Thyroid gland (tissue), 4 donors: ENCODE data around the gene BIRC7.

ENCODE experiments used
- CTCF ChIP-seq, 6 experiments: fragments of 200-600 bp in 3 of 6; fragments of 450-650 bp in 3 of 6; sonication (generic) in 3 of 6; IDR thresholded peaks; one replicate each; pipeline ENCODE4 v1.5.1; 2016 to 2019; ENCODE audit warnings: antibody characterized with exemption in 6 of 6, mild to moderate bottlenecking in 2 of 6, inconsistent platforms in 1 of 6, moderate library complexity in 1 of 6
- POLR2A ChIP-seq, 2 donors: fragments of 450-650 bp; IDR thresholded peaks; one replicate each; pipeline ENCODE4 v1.6.1; 2017; ENCODE audit warnings: antibody characterized with exemption in 2 of 2, mild to moderate bottlenecking in 2 of 2, moderate library complexity in 1 of 2

GRCh38 chr20:63219866-63220521, 15.7 kb upstream of the BIRC7 start:
- TF ChIP-seq CTCF (IDR thresholded peaks at IDR 0.05) = no peak
- no peak for TF ChIP-seq POLR2A (IDR thresholded peaks at IDR 0.05)
